ENCODE results near the gene CIC. TPM values are rescaled to one million over a fixed set of nuclear protein-coding genes. Genes with fewer than 3 reads are reported as not detected.

CIC gene
- total RNA-seq, 4 donors from 2014 or later, result 15.2 to 52.2 (median 41.5) TPM

- Histone ChIP-seq H3K36me3 (no peaks in the 10 kb centered on the region), H3K4me3 (peak overlapping the region; percentile 60 to 90 (median 76)), H3K4me1 (peaks cover 30 to 31% of the 10 kb centered on the region in 2 donors), H3K27ac (peak overlapping the region; percentile 91 to 94 (median 92)), H3K9me3 (no peaks in the 10 kb centered on the region), H3K27me3 (peaks cover 21 to 40% (median 37%) of the 10 kb centered on the region in 3 donors)
- intact Hi-C loops (cut with DNase I; ENCODE audit: low total_unique reads), result loop anchor here (2.0 kb wide), 1 partner anchor 71 kb away; the partner anchor contains the start of gene MEGF8
- TF ChIP-seq POLR2A (IDR thresholded peaks at IDR 0.05), result no peak
- TF ChIP-seq CTCF (IDR thresholded peaks at IDR 0.05 in 4 of 5, conservative IDR thresholded peaks at IDR 0.05 in 1 of 5), result no peak
- ATAC-seq (peak; percentile 11 to 24), DNase-seq (peak in 1 of 2 donors; percentile 45)
- in situ Hi-C loops (cut with MboI; ENCODE audit: low sequenced_read_pairs in 4 of 4), result no loop called here
Measured at GRCh38 chr19:42253245-42254088, 15.6 kb upstream of the CIC start.

DNA sequence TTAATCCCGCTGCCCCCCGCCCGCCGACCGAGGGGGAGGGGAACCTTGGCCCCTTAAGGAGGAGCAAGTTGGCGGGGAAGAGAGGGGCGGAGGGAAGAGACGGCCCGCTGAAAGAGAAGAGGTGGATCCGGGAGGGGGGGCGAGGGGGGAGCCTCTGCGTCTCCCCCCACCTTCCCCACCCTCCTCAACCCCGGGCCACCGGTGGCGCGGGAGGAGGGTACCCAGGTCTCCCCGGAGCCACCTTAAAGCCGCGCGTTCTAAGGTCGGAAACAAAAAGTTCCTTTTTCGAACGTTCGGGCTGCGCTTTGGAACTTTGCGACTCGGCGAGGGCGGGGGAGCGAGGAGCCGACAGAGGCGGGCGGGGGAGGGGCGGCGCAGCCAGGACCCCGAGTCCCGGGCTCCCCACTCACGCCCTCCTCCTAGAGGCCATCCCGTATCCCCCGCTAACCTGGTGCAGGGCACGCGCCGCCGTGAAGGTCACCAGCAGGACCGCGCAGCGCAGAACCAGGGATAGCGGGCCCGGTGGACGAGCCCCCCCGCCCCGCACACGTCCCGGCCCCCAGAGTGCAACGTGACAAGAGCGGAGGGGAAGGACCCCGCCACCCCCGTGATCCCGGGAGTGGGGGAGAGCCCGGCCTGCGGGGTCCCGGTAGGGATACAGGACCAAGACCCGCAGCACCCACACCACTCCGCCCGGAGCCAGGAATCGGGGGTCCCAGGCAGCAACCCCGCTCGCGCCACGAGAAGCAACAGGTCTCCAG is 14.8 kb upstream of the CIC start:
- no peaks in the 10 kb centered on the region for H3K36me3 ChIP-seq
- intact Hi-C loops (cut with DNase I; ENCODE audit: low total_unique reads), result no loop called here

DNA sequence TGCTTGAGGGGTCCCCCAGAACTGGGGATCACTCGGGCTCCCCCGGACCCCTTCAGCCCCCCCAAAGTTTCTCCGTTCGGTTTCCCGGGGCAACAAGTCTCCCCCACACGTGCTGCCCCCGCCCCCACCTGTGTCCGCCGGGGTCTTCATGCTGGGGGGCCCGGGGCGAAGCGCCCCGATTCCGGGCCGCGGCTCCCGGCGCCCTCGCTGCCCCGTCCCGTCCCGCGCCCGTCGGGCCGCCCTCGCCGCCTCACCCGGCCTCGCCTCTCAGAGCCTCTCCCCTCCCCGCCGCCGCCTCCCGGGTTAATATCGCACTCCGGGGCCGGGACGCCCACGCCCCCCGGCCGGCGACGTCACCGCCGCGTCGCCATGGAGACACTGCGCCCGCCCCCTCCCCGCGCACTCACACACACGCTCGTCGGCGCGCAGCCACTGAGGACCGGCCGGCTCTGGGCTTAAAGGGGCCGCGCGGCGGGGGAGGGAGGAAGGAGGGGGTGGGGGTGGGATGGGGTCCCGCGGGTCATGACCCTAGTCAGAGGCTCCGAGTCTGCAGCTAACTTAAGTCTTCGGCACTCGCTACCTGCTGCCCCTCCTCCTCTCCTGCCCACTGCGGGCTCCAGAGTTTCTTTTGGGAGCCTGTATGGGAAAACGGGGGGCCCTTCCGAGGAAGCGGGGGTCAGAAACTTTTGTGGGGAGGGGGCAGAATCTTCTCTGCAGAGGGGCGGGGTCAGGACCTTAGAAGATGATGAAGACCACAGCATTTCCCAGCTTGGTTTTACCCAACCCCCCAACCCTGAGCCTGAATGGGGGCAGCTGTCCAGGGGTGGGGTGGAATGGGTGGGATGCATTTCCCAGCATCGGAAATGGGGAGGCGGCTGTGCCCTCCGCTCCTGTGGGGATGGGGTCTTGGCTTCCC is 13.9 kb upstream of the CIC start, which contains the start of gene ERF:
TSS of gene ERF (minus strand) at position 279 of the 916 bp plus-strand sequence. CDS start at position 150, 129 bp downstream.
- peak; percentile 80 to 96 for TF ChIP-seq POLR2A (IDR thresholded peaks at IDR 0.05)
- TF ChIP-seq CTCF (IDR thresholded peaks at IDR 0.05 in 4 of 5, conservative IDR thresholded peaks at IDR 0.05 in 1 of 5), result peak in 1 of 5 experiments; percentile 24
- peaks cover 29 to 30% of the 10 kb centered on the region in 2 donors for H3K4me1 ChIP-seq
- H3K27me3 ChIP-seq, result peaks cover 24 to 40% (median 37%) of the 10 kb centered on the region in 3 donors
- ATAC-seq (peak; percentile 40 to 54), DNase-seq (peak; percentile 68 to 80)
- peak within 1 kb of the TSS; percentile 60 to 90 (median 76) for H3K4me3 ChIP-seq
- intact Hi-C loops (cut with DNase I; ENCODE audit: low total_unique reads), result loop anchor here (1.0 kb wide), 1 partner anchor 13 kb away; no protein-coding TSS in a partner anchor
- in situ Hi-C loops (cut with MboI; ENCODE audit: low sequenced_read_pairs in 4 of 4), result no loop called here
- H3K27ac ChIP-seq, result peak within 1 kb of the TSS; percentile 91 to 94 (median 92)
- H3K9me3 ChIP-seq, result no peaks in the 10 kb centered on the region
- H3K36me3 ChIP-seq, result no peaks in the 10 kb centered on the region

More for the DNA sequence above, 14.8 kb upstream of the CIC start:
- ATAC-seq, result peak; percentile 36 to 46
- peak; percentile 50 to 52 for DNase-seq
- Histone ChIP-seq H3K4me1 (peaks cover 30 to 31% of the 10 kb centered on the region in 2 donors), H3K4me3 (peak overlapping the region; percentile 60 to 90 (median 76)), H3K27ac (peak overlapping the region; percentile 91 to 94 (median 92)), H3K27me3 (peaks cover 24 to 40% (median 37%) of the 10 kb centered on the region in 3 donors), H3K9me3 (no peaks in the 10 kb centered on the region)
- TF ChIP-seq POLR2A (IDR thresholded peaks at IDR 0.05), result no peak
- no peak for TF ChIP-seq CTCF (IDR thresholded peaks at IDR 0.05 in 4 of 5, conservative IDR thresholded peaks at IDR 0.05 in 1 of 5)
- in situ Hi-C loops (cut with MboI; ENCODE audit: low sequenced_read_pairs in 4 of 4), result no loop called here
